K562 (cell line): ENCODE data around the gene CLDN15. TPM values are rescaled to one million over a fixed set of nuclear protein-coding genes. Genes with fewer than 3 reads are reported as not detected.
A peak's percentile ranks its signal among the peaks of the same experiment; 100 is the strongest.

ENCODE experiments used
- ATAC-seq: fragments of 200-7000 bp; cut with Tn5 transposase; 3 replicates; pipeline ENCODE4 v1.9.1; 2020; ENCODE audit warnings: moderate library complexity
- BruUV-seq: library from RNA; stranded (reverse); fragments of 400-500 nt; replicated peaks from 2 replicates; lab custom pipeline; 2021; lab: Mats Ljungman, UMichigan
- CTCF ChIA-PET: fragments of 300-600 bp; formaldehyde crosslinking; extraction: SDS; loops from one replicate; lab custom pipeline; 2021; ENCODE audit warnings: low intra/inter-chr PET ratio; lab: Yijun Ruan, JAX
- POLR2A ChIA-PET: fragments of 300-600, 350-650 bp; sonication (Branson Sonifier 250); formaldehyde crosslinking; extraction: SDS; loops from one replicate; lab custom pipeline; 2021; ENCODE audit warnings: antibody characterized with exemption, inconsistent platforms; lab: Yijun Ruan, JAX
- DNase-seq, 4 experiments: peaks; one replicate each; pipeline versions ENCODE4 v3.0.0 to v3.0.0-alpha.2; 2011 to 2018; ENCODE audit warnings: low spot score in 3 of 4, mixed read lengths in 3 of 4; ENCODE audit errors: extremely low read depth in 1 of 4
- FAIRE-seq: peaks from 2 replicates; lab custom pipeline; 2011; peaks lifted over from hg19 to GRCh38; lab: Jason Lieb, UNC
- H2AFZ ChIP-seq: 2 replicates; pipeline ENCODE4 v1.6.0; 2011; ENCODE audit warnings: low read depth, low read length, control low read depth, inconsistent platforms
- H3K27ac ChIP-seq: fragments of 200-600 bp; 3 replicates; pipeline ENCODE4 v1.8.0; 2011; ENCODE audit warnings: low read depth, mild to moderate bottlenecking, control low read depth, inconsistent platforms, low read length, moderate library complexity, mixed read lengths; ENCODE audit errors: extremely low read depth
- H3K27me3 ChIP-seq, 2 experiments: fragments of 300-600 bp in 1 of 2; 2 replicates in 1 of 2; 3 replicates in 1 of 2; pipeline versions ENCODE4 v1.6.0 to v1.8.0; 2011; ENCODE audit warnings: inconsistent platforms in 2 of 2, low read length in 2 of 2, mild to moderate bottlenecking in 1 of 2, mixed read lengths in 1 of 2, moderate library complexity in 1 of 2; ENCODE audit not compliant: control insufficient read depth in 2 of 2, insufficient read depth in 2 of 2
- H3K36me3 ChIP-seq: fragments of 300-600 bp; 3 replicates; pipeline ENCODE4 v1.8.0; 2011; ENCODE audit warnings: mild to moderate bottlenecking, low read length, inconsistent platforms; ENCODE audit not compliant: control insufficient read depth, insufficient read depth
- H3K4me1 ChIP-seq, 2 experiments: fragments of 200-600 bp in 1 of 2; replicated peaks in 1 of 2; 2 replicates in 1 of 2; 3 replicates in 1 of 2; pipeline versions ENCODE4 v1.5.1 to v1.8.0; 2011; ENCODE audit warnings: inconsistent platforms in 2 of 2, low read length in 2 of 2, mild to moderate bottlenecking in 1 of 2, mixed read lengths in 1 of 2, moderate library complexity in 1 of 2; ENCODE audit not compliant: control insufficient read depth in 2 of 2, insufficient read depth in 2 of 2
- H3K4me2 ChIP-seq: 2 replicates; pipeline ENCODE4 v1.6.1; 2011; ENCODE audit warnings: low read length, control low read depth, inconsistent platforms, mixed read lengths; ENCODE audit not compliant: insufficient read depth
- H3K4me3 ChIP-seq: fragments of 200-600 bp; sonication (generic), shearing (Covaris generic); 2 replicates; pipeline ENCODE4 v1.5.1; 2016; ENCODE audit warnings: control low read depth, inconsistent platforms
- H3K79me2 ChIP-seq: fragments of 200-600 bp; 3 replicates; pipeline ENCODE4 v1.8.0; 2011; ENCODE audit warnings: low read length, inconsistent platforms; ENCODE audit not compliant: control insufficient read depth, insufficient read depth
- H3K9ac ChIP-seq, 2 experiments: 2 replicates each; pipeline versions ENCODE4 v1.6.0 to v1.6.1; 2011; ENCODE audit warnings: low read depth in 2 of 2, low read length in 2 of 2, control low read depth in 1 of 2, inconsistent platforms in 1 of 2, mild to moderate bottlenecking in 1 of 2, mixed read lengths in 1 of 2; ENCODE audit not compliant: insufficient read depth in 1 of 2
- H3K9me1 ChIP-seq: one replicate; pipeline ENCODE4 v1.6.0; 2011; ENCODE audit warnings: inconsistent platforms, mild to moderate bottlenecking, low read length, moderate library complexity; ENCODE audit not compliant: control insufficient read depth, insufficient read depth
- H3K9me3 ChIP-seq: replicated peaks from 2 replicates; pipeline ENCODE4 v1.5.1; 2011; ENCODE audit warnings: low read depth, low read length, inconsistent platforms; ENCODE audit not compliant: control insufficient read depth, insufficient read depth
- H4K20me1 ChIP-seq: replicated peaks from 2 replicates; pipeline ENCODE4 v1.6.1; 2011; ENCODE audit warnings: low read length, inconsistent platforms, mixed read lengths; ENCODE audit not compliant: control insufficient read depth, insufficient read depth
- CHD2 ChIP-seq: IDR thresholded peaks from 2 replicates; pipeline ENCODE4 v1.6.1; 2011; ENCODE audit warnings: low read depth, low read length
- EP300 ChIP-seq: IDR thresholded peaks from 2 replicates; pipeline ENCODE4 v1.6.1; 2012; ENCODE audit warnings: low read length, improper control_type of control experiment
- MBD2 ChIP-seq: sonication (generic); IDR thresholded peaks from 2 replicates; pipeline ENCODE4 v1.6.1; 2016; ENCODE audit warnings: low read depth, borderline replicate concordance
- POLR2G ChIP-seq: fragments of 200-400 bp; formaldehyde crosslinking; IDR thresholded peaks from 2 replicates; pipeline ENCODE4 v1.6.1; 2017; ENCODE audit warnings: low read depth, mild to moderate bottlenecking, antibody characterized with exemption, low read length, moderate library complexity
- RBFOX2 ChIP-seq: fragments of 200-400 bp; formaldehyde crosslinking; IDR thresholded peaks from 2 replicates; pipeline ENCODE4 v1.6.1; 2017; ENCODE audit warnings: low read depth, mild to moderate bottlenecking, low read length, moderate library complexity
- WGBS: fragments of 100-300 bp; shearing (Covaris generic); methylation state at CpG from one replicate; pipeline ENCODE4 v1.1.6; 2016; ENCODE audit warnings: low coverage, mixed read lengths; ENCODE audit not compliant: insufficient coverage; ENCODE audit errors: missing lambda C conversion rate; 5-methylcytosine and 5-hydroxymethylcytosine counted together
- in situ Hi-C: fragments of 300-500 bp; cut with MboI; formaldehyde crosslinking; loops from 4 replicates; pipeline ENCODE4 v1.15.0; 2018; ENCODE audit warnings: inconsistent platforms, mixed read lengths
- intact Hi-C: fragments of 100-400 bp; cut with micrococcal nuclease; formaldehyde crosslinking; loops from 2 replicates; pipeline ENCODE4 v1.14.2; 2022
- polyA plus RNA-seq, 8 experiments: library from polyadenylated mRNA; depleted of rRNA in 4 of 8; stranded (reverse) in 5 of 8; unstranded in 3 of 8; fragments of >200 nt; fragmentation: Nextera tagmentation in 2 of 8; fragmentation: Illumina TruSeq in 1 of 8; extraction: Ambion mirVana in 2 of 8; extraction: Trizol in 1 of 8; gene quantifications; 2 replicates each; pipeline versions ENCODE4 v1.2.1 to v1.2.3, GENCODE V29; 2011 to 2014; ENCODE audit warnings: inconsistent platforms in 1 of 8, missing spikeins in 1 of 8
- total RNA-seq, 7 experiments: library from RNA; depleted of rRNA in 6 of 7; stranded (reverse); fragments of >200 nt in 6 of 7; fragmentation: Illumina TruSeq in 2 of 7; extraction: Trizol in 2 of 7; gene quantifications; 2 replicates each; pipeline versions ENCODE4 v1.2.1 to v1.2.3, GENCODE V29; 2011 to 2021; ENCODE audit warnings: low replicate concordance in 1 of 7

Gene CLDN15
- total and polyA plus RNA-seq, 9 of the 15 experiments (the other 6 are each of a cell fraction or from before 2014, with no cell fraction given): 0.32 to 14.5 (median 7.4) TPM

DNA sequence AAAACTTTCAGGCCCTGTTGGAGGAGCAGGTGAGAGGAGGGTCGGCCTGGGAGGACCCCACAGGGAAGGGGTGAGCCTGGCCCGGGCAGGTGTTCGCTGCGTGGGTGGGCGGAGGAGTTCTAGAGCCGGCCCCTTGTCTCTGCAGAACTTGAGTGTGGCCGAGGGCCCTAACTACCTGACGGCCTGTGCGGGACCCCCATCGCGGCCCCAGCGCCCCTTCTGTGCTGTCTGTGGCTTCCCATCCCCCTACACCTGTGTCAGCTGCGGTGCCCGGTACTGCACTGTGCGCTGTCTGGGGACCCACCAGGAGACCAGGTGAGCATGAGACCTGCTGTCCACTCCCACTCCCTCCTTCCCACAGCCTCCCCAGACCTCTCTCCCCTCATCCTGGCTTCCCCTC is 14.1 kb downstream of the CLDN15 start:
- no peaks in the 10 kb centered on the region for H3K9me3 ChIP-seq
- ChIA-PET POLR2A (interaction anchor here (1.0 to 1.3 kb wide), 2 partner anchors 13 to 18 kb away, joined by 3 to 4 read pairs; no protein-coding TSS in a partner anchor), CTCF (no interaction called here)
- no peaks in the 10 kb centered on the region for H3K27me3 ChIP-seq
- no TSS peak for BruUV-seq
- peaks cover 9% of the 10 kb centered on the region for H3K9me1 ChIP-seq
- ATAC-seq (no peak), FAIRE-seq (no peak), DNase-seq (no peak)
- no peak for TF ChIP-seq CHD2
- TF ChIP-seq POLR2G: 0 out of 2 replicates have a peak, but pooled peaks have one; percentile 28
- no peak for TF ChIP-seq EP300
- TF ChIP-seq RBFOX2: 0 out of 2 replicates have a peak, but pooled peaks have one; percentile 16
- no peak overlapping the region for H3K27ac ChIP-seq
- no peak overlapping the region for H3K4me3 ChIP-seq
- intact Hi-C loops (no loop called here), in situ Hi-C loops (no loop called here)
- H3K4me2 ChIP-seq: no peak overlapping the region
- peaks cover 13 to 24% of the 10 kb centered on the region in 2 experiments; a peak in 4 of 5 replicates for H3K4me1 ChIP-seq
- H3K9ac ChIP-seq: no peak overlapping the region
- no peaks in the 10 kb centered on the region for H4K20me1 ChIP-seq
- H2AFZ ChIP-seq: no peak overlapping the region
- 95% methylated on average over 10 of the region's 15 CpGs for WGBS
- H3K36me3 ChIP-seq: peaks cover 45% of the 10 kb centered on the region; the same call in 2 of the 3 replicates
- H3K79me2 ChIP-seq: peaks cover 24% of the 10 kb centered on the region

DNA sequence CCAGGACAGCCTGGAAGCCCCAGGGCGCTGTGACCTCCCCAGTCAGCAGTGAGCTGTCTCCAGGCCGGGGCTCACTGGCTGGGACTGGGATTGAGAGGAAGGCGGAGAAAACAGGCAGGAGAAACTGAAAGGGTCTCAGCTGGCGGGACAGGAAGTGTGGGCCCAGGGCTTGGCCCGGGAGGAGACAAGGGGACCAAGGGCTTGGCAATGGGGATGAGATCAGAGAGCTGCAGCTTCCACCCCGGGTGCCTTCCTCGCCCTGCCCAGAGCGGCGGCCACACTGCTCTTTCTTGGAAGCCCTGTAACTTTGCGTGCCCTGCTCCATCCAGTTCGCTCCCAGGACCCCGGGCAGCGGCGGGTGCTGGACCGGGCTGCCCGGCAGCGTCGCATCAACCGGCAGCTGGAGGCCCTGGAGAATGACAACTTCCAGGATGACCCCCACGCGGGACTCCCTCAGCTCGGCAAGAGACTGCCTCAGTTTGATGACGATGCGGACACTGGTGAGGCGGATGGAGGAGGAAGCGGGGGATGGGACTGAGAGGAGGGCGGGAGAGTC is 15.2 kb downstream of the CLDN15 start:
- WGBS: 91% methylated on average over 16 of the region's 27 CpGs
- Histone ChIP-seq H3K4me3 (no peak overlapping the region), H3K9ac (peak overlapping the region in 1 of 2 experiments; percentile 54; a peak in 1 of 4 replicates), H3K27me3 (no peaks in the 10 kb centered on the region), H2AFZ (no peak overlapping the region), H4K20me1 (no peaks in the 10 kb centered on the region), H3K9me3 (no peaks in the 10 kb centered on the region), H3K9me1 (peaks cover 9% of the 10 kb centered on the region), H3K36me3 (peaks cover 42% of the 10 kb centered on the region; the same call in 2 of the 3 replicates), H3K27ac (no peak overlapping the region), H3K4me1 (peaks cover 13 to 27% of the 10 kb centered on the region in 2 experiments; a peak in 4 of 5 replicates), H3K4me2 (no peak overlapping the region), H3K79me2 (peaks cover 31% of the 10 kb centered on the region)
- ChIA-PET POLR2A (interaction anchor here (0.6 to 0.8 kb wide), 2 partner anchors 12 to 14 kb away, joined by 3 read pairs; no protein-coding TSS in a partner anchor), CTCF (interaction anchor here (0.6 kb wide), 1 partner anchor 144 kb away, joined by 3 read pairs; no protein-coding TSS in a partner anchor)
- no TSS peak for BruUV-seq
- in situ Hi-C loops (no loop called here), intact Hi-C loops (no loop called here)
- DNase-seq: no peak
- ATAC-seq: no peak
- no peak for FAIRE-seq
- TF ChIP-seq RBFOX2 (peak; percentile 44; the same call in 1 of the 2 replicates), MBD2 (no peak)
